HEK293 (cell line): ENCODE data around the gene REEP6.
A peak's percentile ranks its signal among the peaks of the same experiment; 100 is the strongest.

ENCODE experiments used
- CTCF ChIA-PET: fragments of 350-600 bp; formaldehyde crosslinking; extraction: SDS; loops from one replicate; lab custom pipeline; 2021; ENCODE audit warnings: antibody characterized with exemption; lab: Yijun Ruan, JAX
- POLR2A ChIA-PET: fragments of 300-600 bp; formaldehyde crosslinking; extraction: SDS; loops from one replicate; lab custom pipeline; 2020; ENCODE audit warnings: antibody characterized with exemption, inconsistent platforms; lab: Yijun Ruan, JAX
- H3K27ac ChIP-seq: fragments of 200-500 bp; sonication (Bioruptor generic); 2 replicates; pipeline ENCODE4 v1.5.1; 2014; ENCODE audit warnings: low read depth, low read length, control low read depth, inconsistent platforms; ENCODE audit errors: extremely low read depth
- H3K36me3 ChIP-seq, 2 experiments: fragments of 200-500 bp in 1 of 2; sonication (Bioruptor generic) in 1 of 2; 1 replicate in 1 of 2; 2 replicates in 1 of 2; pipeline ENCODE4 v1.5.1; 2014 to 2017; ENCODE audit warnings: inconsistent platforms in 2 of 2, low read length in 2 of 2; ENCODE audit not compliant: control insufficient read depth in 2 of 2, insufficient read depth in 1 of 2
- H3K4me1 ChIP-seq: fragments of 200-500 bp; sonication (Bioruptor generic); 2 replicates; pipeline ENCODE4 v1.5.1; 2014; ENCODE audit warnings: mild to moderate bottlenecking, low read length, inconsistent platforms; ENCODE audit not compliant: control insufficient read depth, insufficient read depth
- H3K4me3 ChIP-seq: 2 replicates; pipeline ENCODE4 v1.5.1; 2011; ENCODE audit warnings: low read depth, mild to moderate bottlenecking, control low read depth, low read length, moderate library complexity
- H3K9me3 ChIP-seq: fragments of 200-500 bp; sonication (Bioruptor generic); 2 replicates; pipeline ENCODE4 v1.5.1; 2014; ENCODE audit warnings: low read depth, low read length, inconsistent platforms; ENCODE audit not compliant: control insufficient read depth, insufficient read depth
- BCL11A ChIP-seq: fragments of 450-650 bp; formaldehyde crosslinking; IDR thresholded peaks from 2 replicates; pipeline ENCODE4 v1.5.1; 2016; ENCODE audit warnings: low read depth, missing biosample characterization, missing genetic modification characterization
- BCL11B ChIP-seq: fragments of 450-650 bp; formaldehyde crosslinking; IDR thresholded peaks from 2 replicates; pipeline ENCODE4 v1.5.1; 2016; ENCODE audit warnings: low read depth, missing biosample characterization, missing genetic modification characterization
- KLF1 ChIP-seq: fragments of 450-650 bp; formaldehyde crosslinking; IDR thresholded peaks from 2 replicates; pipeline ENCODE4 v1.5.1; 2016; ENCODE audit warnings: missing biosample characterization, missing genetic modification characterization
- KLF10 ChIP-seq: fragments of 450-650 bp; IDR thresholded peaks from 2 replicates; pipeline ENCODE4 v1.5.1; 2018; ENCODE audit warnings: missing biosample characterization, mild to moderate bottlenecking, missing genetic modification characterization
- ZBTB20 ChIP-seq: fragments of 450-650 bp; formaldehyde crosslinking; IDR thresholded peaks from 2 replicates; pipeline ENCODE4 v1.5.1; 2016; ENCODE audit warnings: missing biosample characterization, missing genetic modification characterization
- ZNF133 ChIP-seq: fragments of 450-650 bp; formaldehyde crosslinking; IDR thresholded peaks from 2 replicates; pipeline ENCODE4 v1.5.1; 2016; ENCODE audit warnings: missing biosample characterization, missing genetic modification characterization
- ZNF146 ChIP-seq: fragments of 450-650 bp; formaldehyde crosslinking; IDR thresholded peaks from 2 replicates; pipeline ENCODE4 v1.5.1; 2016; ENCODE audit warnings: missing biosample characterization, missing genetic modification characterization
- ZNF157 ChIP-seq: fragments of 450-650 bp; formaldehyde crosslinking; IDR thresholded peaks from 2 replicates; pipeline ENCODE4 v1.5.1; 2016; ENCODE audit warnings: missing biosample characterization, missing genetic modification characterization
- ZNF23 ChIP-seq: fragments of 450-650 bp; formaldehyde crosslinking; IDR thresholded peaks from 2 replicates; pipeline ENCODE4 v1.5.1; 2016; ENCODE audit warnings: missing biosample characterization, missing genetic modification characterization, borderline replicate concordance
- ZNF239 ChIP-seq: fragments of 450-650 bp; formaldehyde crosslinking; IDR thresholded peaks from 2 replicates; pipeline ENCODE4 v1.5.1; 2016; ENCODE audit warnings: missing biosample characterization, missing genetic modification characterization
- ZNF354C ChIP-seq: fragments of 450-650 bp; formaldehyde crosslinking; IDR thresholded peaks from 2 replicates; pipeline ENCODE4 v1.5.1; 2016; ENCODE audit warnings: missing biosample characterization, missing genetic modification characterization, low read depth, borderline replicate concordance
- ZNF37A ChIP-seq: fragments of 450-650 bp; IDR thresholded peaks from 2 replicates; pipeline ENCODE4 v1.5.1; 2018; ENCODE audit warnings: missing biosample characterization, missing genetic modification characterization
- ZNF433 ChIP-seq: fragments of 450-650 bp; formaldehyde crosslinking; IDR thresholded peaks from 2 replicates; pipeline ENCODE4 v1.5.1; 2016; ENCODE audit warnings: missing biosample characterization, missing genetic modification characterization, low read depth
- ZNF596 ChIP-seq: fragments of 450-650 bp; IDR thresholded peaks from 2 replicates; pipeline ENCODE4 v1.5.0; 2018; ENCODE audit warnings: missing biosample characterization, mild to moderate bottlenecking, missing genetic modification characterization, moderate library complexity
- ZNF624 ChIP-seq: fragments of 450-650 bp; formaldehyde crosslinking; IDR thresholded peaks from 2 replicates; pipeline ENCODE4 v1.5.1; 2017; ENCODE audit warnings: missing biosample characterization, missing genetic modification characterization
- ZNF626 ChIP-seq: fragments of 450-650 bp; sonication (Bioruptor Pico); formaldehyde crosslinking; IDR thresholded peaks from 2 replicates; pipeline ENCODE4 v1.5.1; 2018; ENCODE audit warnings: missing biosample characterization, missing genetic modification characterization, inconsistent platforms
- ZNF629 ChIP-seq: fragments of 450-650 bp; formaldehyde crosslinking; IDR thresholded peaks from 2 replicates; pipeline ENCODE4 v1.5.1; 2017; ENCODE audit warnings: missing biosample characterization, missing genetic modification characterization
- ZNF747 ChIP-seq: fragments of 450-650 bp; formaldehyde crosslinking; IDR thresholded peaks from 2 replicates; pipeline ENCODE4 v1.5.1; 2016; ENCODE audit warnings: missing biosample characterization, missing genetic modification characterization
- ZNF768 ChIP-seq: fragments of 450-650 bp; formaldehyde crosslinking; IDR thresholded peaks from 2 replicates; pipeline ENCODE4 v1.5.1; 2018; ENCODE audit warnings: missing biosample characterization, mild to moderate bottlenecking, missing genetic modification characterization
- TF ChIP-seq, protein P1 (sequence below): fragments of 450-650 bp; formaldehyde crosslinking; IDR thresholded peaks from 2 replicates; pipeline ENCODE4 v1.5.1; 2016; ENCODE audit warnings: missing biosample characterization, missing genetic modification characterization
- TF ChIP-seq, protein P2 (sequence below): fragments of 450-650 bp; formaldehyde crosslinking; IDR thresholded peaks from 2 replicates; pipeline ENCODE4 v1.5.1; 2016; ENCODE audit warnings: missing biosample characterization, missing genetic modification characterization
- TF ChIP-seq, protein P3 (sequence below): fragments of 450-650 bp; formaldehyde crosslinking; IDR thresholded peaks from 2 replicates; pipeline ENCODE4 v1.5.1; 2016; ENCODE audit warnings: missing biosample characterization, missing genetic modification characterization
- TF ChIP-seq, protein P4 (sequence below): fragments of 450-650 bp; formaldehyde crosslinking; IDR thresholded peaks from 2 replicates; pipeline ENCODE4 v1.5.1; 2016; ENCODE audit warnings: missing biosample characterization, missing genetic modification characterization
- TF ChIP-seq, protein P5 (sequence below): fragments of 450-650 bp; formaldehyde crosslinking; IDR thresholded peaks from 2 replicates; pipeline ENCODE4 v1.5.1; 2016; ENCODE audit warnings: missing biosample characterization, missing genetic modification characterization
- TF ChIP-seq, protein P6 (sequence below): fragments of 450-650 bp; formaldehyde crosslinking; IDR thresholded peaks from 2 replicates; pipeline ENCODE4 v1.5.1; 2017; ENCODE audit warnings: missing biosample characterization, missing genetic modification characterization
- TF ChIP-seq, protein P7 (sequence below): fragments of 450-650 bp; formaldehyde crosslinking; IDR thresholded peaks from 2 replicates; pipeline ENCODE4 v1.5.1; 2016; ENCODE audit warnings: missing biosample characterization, missing genetic modification characterization

Gene REEP6

DNA sequence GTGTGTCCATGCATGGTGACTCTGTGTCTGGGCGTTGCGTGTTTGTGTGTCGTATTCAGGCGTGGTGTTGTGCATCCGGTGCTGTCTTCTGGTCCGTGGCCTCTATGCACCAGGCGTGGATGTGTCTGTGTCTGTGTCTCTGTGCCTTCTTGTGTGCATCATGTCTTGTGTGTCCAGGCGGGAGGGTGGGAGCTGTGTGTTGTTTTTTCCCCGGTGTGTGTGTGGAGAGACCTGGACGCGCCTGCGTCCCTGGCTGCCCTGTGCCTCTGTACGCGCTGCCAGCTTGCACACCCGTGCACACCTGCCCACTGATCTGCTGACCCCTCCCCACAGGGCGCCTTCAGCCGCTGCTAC lies 34.0 kb downstream of the REEP6 start:
- TF ChIP-seq ZNF354C (tag by site-specific recombination) = no peak
- TF ChIP-seq, protein P1, sequence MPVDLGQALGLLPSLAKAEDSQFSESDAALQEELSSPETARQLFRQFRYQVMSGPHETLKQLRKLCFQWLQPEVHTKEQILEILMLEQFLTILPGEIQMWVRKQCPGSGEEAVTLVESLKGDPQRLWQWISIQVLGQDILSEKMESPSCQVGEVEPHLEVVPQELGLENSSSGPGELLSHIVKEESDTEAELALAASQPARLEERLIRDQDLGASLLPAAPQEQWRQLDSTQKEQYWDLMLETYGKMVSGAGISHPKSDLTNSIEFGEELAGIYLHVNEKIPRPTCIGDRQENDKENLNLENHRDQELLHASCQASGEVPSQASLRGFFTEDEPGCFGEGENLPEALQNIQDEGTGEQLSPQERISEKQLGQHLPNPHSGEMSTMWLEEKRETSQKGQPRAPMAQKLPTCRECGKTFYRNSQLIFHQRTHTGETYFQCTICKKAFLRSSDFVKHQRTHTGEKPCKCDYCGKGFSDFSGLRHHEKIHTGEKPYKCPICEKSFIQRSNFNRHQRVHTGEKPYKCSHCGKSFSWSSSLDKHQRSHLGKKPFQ (tag by site-specific recombination) = no peak
- TF ChIP-seq ZNF146 = peak; percentile 19; the same call in 1 of the 2 replicates
- TF ChIP-seq ZNF133 (tag by site-specific recombination) = 0 out of 2 replicates have a peak, but pooled peaks have one; percentile 7
- TF ChIP-seq BCL11A (tag by site-specific recombination) = 0 out of 2 replicates have a peak, but pooled peaks have one; percentile 15
- TF ChIP-seq, protein P2, sequence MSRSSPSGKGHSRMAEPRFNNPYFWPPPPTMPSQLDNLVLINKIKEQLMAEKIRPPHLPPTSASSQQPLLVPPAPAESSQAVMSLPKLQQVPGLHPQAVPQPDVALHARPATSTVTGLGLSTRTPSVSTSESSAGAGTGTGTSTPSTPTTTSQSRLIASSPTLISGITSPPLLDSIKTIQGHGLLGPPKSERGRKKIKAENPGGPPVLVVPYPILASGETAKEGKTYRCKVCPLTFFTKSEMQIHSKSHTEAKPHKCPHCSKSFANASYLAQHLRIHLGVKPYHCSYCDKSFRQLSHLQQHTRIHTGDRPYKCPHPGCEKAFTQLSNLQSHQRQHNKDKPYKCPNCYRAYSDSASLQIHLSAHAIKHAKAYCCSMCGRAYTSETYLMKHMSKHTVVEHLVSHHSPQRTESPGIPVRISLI (tag by site-specific recombination) = no peak
- TF ChIP-seq KLF1 (tag by site-specific recombination) = peak; percentile 20; the same call in 1 of the 2 replicates
- peak; percentile 13; the same call in 1 of the 2 replicates for TF ChIP-seq ZBTB20
- TF ChIP-seq, protein P3, sequence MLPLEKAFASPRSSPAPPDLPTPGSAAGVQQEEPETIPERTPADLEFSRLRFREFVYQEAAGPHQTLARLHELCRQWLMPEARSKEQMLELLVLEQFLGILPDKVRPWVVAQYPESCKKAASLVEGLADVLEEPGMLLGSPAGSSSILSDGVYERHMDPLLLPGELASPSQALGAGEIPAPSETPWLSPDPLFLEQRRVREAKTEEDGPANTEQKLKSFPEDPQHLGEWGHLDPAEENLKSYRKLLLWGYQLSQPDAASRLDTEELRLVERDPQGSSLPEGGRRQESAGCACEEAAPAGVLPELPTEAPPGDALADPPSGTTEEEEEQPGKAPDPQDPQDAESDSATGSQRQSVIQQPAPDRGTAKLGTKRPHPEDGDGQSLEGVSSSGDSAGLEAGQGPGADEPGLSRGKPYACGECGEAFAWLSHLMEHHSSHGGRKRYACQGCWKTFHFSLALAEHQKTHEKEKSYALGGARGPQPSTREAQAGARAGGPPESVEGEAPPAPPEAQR (tag by site-specific recombination) = no peak
- no peak for TF ChIP-seq KLF10 (tag by site-specific recombination)
- no peak; the same call in 1 of the 2 replicates for TF ChIP-seq ZNF157
- TF ChIP-seq, protein P4, sequence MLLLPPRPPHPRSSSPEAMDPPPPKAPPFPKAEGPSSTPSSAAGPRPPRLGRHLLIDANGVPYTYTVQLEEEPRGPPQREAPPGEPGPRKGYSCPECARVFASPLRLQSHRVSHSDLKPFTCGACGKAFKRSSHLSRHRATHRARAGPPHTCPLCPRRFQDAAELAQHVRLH (tag by site-specific recombination) = no peak
- TF ChIP-seq, protein P5, sequence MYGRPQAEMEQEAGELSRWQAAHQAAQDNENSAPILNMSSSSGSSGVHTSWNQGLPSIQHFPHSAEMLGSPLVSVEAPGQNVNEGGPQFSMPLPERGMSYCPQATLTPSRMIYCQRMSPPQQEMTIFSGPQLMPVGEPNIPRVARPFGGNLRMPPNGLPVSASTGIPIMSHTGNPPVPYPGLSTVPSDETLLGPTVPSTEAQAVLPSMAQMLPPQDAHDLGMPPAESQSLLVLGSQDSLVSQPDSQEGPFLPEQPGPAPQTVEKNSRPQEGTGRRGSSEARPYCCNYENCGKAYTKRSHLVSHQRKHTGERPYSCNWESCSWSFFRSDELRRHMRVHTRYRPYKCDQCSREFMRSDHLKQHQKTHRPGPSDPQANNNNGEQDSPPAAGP (tag by site-specific recombination) = no peak
- TF ChIP-seq, protein P6, sequence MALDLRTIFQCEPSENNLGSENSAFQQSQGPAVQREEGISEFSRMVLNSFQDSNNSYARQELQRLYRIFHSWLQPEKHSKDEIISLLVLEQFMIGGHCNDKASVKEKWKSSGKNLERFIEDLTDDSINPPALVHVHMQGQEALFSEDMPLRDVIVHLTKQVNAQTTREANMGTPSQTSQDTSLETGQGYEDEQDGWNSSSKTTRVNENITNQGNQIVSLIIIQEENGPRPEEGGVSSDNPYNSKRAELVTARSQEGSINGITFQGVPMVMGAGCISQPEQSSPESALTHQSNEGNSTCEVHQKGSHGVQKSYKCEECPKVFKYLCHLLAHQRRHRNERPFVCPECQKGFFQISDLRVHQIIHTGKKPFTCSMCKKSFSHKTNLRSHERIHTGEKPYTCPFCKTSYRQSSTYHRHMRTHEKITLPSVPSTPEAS (tag by site-specific recombination) = no peak
- 0 out of 2 replicates have a peak, but pooled peaks have one; percentile 5 for TF ChIP-seq ZNF433
- TF ChIP-seq ZNF629 = no peak
- 0 out of 2 replicates have a peak, but pooled peaks have one; percentile 41 for TF ChIP-seq ZNF747
- TF ChIP-seq ZNF768 (tag by site-specific recombination) = no peak
- 0 out of 2 replicates have a peak, but pooled peaks have one; percentile 5 for TF ChIP-seq ZNF239 (tag by site-specific recombination)
- TF ChIP-seq ZNF37A = no peak
- TF ChIP-seq ZNF23 (tag by site-specific recombination) = 0 out of 2 replicates have a peak, but pooled peaks have one; percentile 7
- TF ChIP-seq ZNF624 (tag by site-specific recombination) = no peak
- TF ChIP-seq ZNF626 (tag by site-specific recombination) = no peak
- TF ChIP-seq BCL11B (tag by site-specific recombination) = 0 out of 2 replicates have a peak, but pooled peaks have one; percentile 15
- no peak for TF ChIP-seq ZNF596
- TF ChIP-seq, protein P7, sequence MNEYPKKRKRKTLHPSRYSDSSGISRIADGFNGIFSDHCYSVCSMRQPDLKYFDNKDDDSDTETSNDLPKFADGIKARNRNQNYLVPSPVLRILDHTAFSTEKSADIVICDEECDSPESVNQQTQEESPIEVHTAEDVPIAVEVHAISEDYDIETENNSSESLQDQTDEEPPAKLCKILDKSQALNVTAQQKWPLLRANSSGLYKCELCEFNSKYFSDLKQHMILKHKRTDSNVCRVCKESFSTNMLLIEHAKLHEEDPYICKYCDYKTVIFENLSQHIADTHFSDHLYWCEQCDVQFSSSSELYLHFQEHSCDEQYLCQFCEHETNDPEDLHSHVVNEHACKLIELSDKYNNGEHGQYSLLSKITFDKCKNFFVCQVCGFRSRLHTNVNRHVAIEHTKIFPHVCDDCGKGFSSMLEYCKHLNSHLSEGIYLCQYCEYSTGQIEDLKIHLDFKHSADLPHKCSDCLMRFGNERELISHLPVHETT = no peak
- TF ChIP-seq, all 188 proteins: peak for 10
- H3K27ac ChIP-seq = no peak overlapping the region
- H3K4me3 ChIP-seq = no peak overlapping the region
- no peaks in the 10 kb centered on the region for H3K9me3 ChIP-seq
- ChIA-PET POLR2A (no interaction called here), CTCF (interaction anchor here (0.8 kb wide), 1 partner anchor 501 kb away, joined by 3 read pairs; no protein-coding TSS in a partner anchor)
- no peaks in the 10 kb centered on the region for H3K36me3 ChIP-seq
- H3K4me1 ChIP-seq = no peaks in the 10 kb centered on the region
